A549 treated with ZK216348 at 1 μM for 4 hours (cell line): ENCODE results near the gene STK38. TPM values are rescaled to one million over a fixed set of nuclear protein-coding genes. Genes with fewer than 3 reads are reported as not detected.

ENCODE experiments used
- total RNA-seq: library from RNA; stranded (reverse); fragments of 200-300 nt; extraction: Qiagen RNA extraction; gene quantifications from 5 replicates; pipeline ENCODE4 v1.2.3, GENCODE V29; 2022; ENCODE audit warnings: low read depth

The STK38 gene
- total RNA-seq = 17.1 to 19.3 TPM (median 18.5 TPM) in 5 replicates

DNA sequence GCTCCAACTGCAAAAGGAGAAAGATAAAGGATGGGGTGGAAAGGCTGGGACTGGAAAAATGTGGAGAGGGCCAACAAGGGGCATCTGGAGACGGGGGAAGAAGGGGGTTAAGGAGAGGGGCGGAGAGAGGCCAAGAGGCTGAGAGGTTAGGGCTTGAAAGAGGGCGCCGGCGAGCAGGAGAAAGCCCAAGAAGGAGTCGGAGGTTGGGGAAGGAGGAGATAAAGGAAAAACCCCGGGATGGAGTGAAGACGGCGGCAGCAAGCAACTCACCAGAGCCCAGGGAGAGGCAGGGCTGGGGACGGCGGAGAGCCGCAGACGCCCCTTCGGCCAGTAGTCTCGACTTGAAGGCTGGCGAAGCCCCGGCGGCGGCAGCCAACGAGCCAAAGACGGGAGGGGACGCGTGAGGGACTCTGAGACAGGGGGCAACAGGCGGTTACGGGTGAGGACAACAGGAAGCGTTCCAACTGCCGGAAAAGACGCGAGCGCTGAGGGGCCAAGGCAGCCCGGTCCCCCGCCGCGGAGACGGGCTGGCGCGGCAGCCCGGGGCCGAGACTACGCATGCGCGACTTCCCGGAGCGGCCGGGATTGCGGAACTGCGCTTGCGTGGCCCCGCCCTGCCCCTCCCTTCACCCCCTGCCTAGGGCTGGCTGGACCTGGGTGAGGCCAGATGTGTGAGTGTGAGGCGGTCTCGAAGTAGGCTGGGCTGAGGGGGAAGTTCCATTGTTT is at the start of gene STK38:
STK38 (minus strand) TSS at position 560 of the 726 bp plus-strand sequence. CDS start 7,277 bp downstream, outside the sequence.

DNA sequence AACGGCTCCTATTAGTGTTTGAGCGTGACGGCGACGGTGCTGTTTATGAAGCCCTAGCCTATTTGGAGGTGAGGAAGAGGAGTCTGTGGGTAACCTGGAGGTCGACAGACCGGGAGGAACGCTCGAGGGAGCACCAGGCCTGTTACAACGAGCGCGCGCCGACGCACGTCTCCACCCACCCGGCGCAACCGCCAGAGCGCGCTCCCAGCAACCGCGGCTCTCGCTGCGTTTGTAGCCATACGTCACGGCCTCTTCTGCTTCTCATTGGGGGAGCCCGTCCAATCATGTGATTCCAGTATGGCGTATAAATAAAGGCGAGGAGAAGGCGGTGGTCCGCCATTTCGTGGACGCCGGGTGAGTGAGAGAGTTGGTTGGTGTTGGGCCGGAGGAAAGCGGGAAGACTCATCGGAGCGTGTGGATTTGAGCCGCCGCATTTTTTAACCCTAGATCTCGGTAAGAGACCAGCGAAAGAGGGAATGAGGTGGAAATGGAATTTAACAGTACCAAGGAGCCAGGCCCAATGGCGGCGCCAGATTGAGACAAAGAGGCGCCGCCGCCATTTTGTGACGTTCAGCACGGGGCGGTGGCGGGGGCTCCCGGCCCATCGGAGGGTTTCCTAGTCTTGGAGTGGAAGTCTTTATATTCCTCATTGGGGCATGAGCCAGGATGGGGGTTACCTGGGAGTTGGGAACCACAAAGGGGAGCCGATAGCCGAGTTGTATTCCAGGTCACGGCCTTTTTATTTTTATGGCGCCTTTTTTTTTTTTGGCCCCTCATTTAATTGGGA is 46.9 kb upstream of the STK38 start, which contains the start of gene SRSF3:
SRSF3 (plus strand) TSS at position 334 of the 787 bp plus-strand sequence. CDS start 2,401 bp downstream, outside the sequence.

Other genes starting within 250 kb of the STK38 start
- gene BNIP5, start 210.6 kb downstream of the STK38 start, total RNA-seq = not detected in 5 replicates
- gene ETV7, start 159.8 kb downstream of the STK38 start, total RNA-seq = 0.12 to 0.33 TPM in 2 of 5 replicates, not detected in the others
- not detected in 5 replicates for gene PXT1, start 104.6 kb downstream of the STK38 start, total RNA-seq
- gene KCTD20, start 104.5 kb downstream of the STK38 start, total RNA-seq = 15.1 to 22.1 TPM (median 19.2 TPM) in 5 replicates
- 512 to 684 TPM (median 546 TPM) in 5 replicates for gene SRSF3, start 46.9 kb upstream of the STK38 start, total RNA-seq
- gene CDKN1A, start 131.2 kb upstream of the STK38 start, total RNA-seq = 189 to 281 TPM (median 252 TPM) in 5 replicates
- 0.06 to 0.09 TPM (median 0.07 TPM) in 3 of 5 replicates, not detected in the others for gene RAB44, start 150.3 kb upstream of the STK38 start, total RNA-seq